LoVo (cell line): ENCODE data around the gene PCP2.
"Not testable (repeated sequence)": the region's sequence is repeated elsewhere in the genome, so short reads cannot be mapped to it uniquely, and the experiment has no call there.

Experiments
- DNase-seq: peaks from one replicate; pipeline ENCODE4 v3.0.0-alpha.2; 2016; ENCODE audit warnings: low spot score

Gene PCP2

DNA sequence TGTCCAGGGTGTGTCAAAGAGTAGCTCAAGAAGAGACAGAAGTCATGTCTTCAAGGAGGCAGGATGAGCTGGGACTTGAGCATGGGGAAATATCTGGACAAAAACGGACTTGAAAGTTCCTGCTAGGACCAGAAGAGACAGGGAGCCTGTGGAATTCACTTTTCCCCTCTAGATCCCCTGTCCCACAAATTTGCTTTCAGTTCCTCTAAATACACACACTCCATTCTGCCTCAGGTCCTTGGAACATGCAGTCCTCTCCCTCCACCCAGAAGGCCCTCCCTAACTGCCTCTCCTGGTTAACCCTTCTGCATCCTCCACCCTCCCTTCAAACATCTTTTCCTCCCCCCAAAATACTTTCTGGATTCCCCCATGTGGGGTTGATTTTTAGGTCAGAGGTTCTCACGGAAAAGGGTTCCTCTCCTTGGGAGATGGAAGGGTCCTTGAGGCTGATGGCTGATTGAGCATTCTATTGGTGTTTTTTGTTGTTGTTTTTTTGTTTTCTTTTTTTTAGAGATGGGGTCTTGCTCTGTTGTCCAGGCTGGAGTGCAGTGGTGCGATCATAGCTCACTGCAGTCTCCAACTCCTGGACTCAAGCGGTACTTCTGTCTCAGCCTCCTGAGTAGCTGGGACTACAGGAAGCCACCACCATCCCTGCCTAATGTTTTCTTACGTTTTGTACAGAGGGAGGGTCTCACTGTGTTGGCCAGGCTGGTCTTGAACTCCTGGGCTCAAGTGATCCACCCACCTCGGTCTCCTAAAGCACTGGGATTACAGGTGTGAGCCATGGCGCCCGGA lies 28.4 kb upstream of the PCP2 start:
- no peak for DNase-seq

DNA sequence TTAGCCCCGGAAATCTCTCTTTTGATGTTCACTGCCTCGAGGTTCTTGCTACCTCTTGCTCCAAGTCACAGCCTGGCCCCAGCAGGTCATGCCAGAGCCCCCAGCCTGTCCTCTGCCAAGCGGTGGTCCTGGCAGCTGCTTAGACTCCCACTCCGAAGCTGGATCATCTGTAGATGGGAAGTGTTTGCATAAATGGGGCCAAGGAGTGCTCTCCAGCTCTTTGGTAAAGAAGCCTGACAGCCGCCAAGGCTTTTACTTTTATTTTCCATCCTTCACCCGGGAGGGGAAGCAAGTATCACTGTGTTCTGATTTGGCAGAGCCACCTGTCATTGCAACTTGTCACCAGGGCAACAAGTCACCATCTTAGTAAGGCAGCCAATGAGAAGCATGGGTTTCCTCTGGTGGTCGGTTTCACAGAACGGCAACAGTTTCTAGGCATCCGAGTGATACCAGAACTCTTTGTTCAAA lies 24.7 kb upstream of the PCP2 start:
- no peak for DNase-seq

DNA sequence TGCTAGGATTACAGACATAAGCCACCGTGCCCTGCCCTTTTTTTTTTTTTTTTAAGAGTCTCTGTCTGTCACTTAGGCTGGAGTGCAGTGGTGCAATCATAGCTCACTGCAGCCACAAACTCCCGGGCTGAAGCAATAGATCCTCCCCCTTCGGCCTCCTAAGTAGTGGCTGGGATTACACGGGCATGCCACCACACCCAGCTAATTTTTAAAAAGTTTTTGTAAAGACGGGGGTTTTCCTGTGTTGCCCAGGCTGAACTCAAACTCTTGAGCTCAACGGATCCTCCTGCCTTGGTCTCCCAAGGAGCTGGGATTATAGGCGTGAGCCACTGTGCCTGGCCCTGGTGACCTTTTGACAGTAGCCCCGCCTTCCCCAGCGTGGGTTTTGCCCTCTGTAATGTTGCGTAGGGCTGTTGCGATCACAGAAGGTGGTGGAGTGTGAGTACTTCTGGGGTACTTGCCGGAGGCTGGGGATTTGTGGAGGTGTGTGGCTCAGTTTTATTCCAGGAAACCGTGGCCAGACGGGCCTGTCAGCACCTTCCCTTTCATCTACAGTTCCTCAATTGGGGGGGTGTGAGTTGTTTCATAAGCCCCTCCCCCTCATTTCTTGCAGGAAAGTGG lies 23.7 kb upstream of the PCP2 start:
- DNase-seq = no peak

DNA sequence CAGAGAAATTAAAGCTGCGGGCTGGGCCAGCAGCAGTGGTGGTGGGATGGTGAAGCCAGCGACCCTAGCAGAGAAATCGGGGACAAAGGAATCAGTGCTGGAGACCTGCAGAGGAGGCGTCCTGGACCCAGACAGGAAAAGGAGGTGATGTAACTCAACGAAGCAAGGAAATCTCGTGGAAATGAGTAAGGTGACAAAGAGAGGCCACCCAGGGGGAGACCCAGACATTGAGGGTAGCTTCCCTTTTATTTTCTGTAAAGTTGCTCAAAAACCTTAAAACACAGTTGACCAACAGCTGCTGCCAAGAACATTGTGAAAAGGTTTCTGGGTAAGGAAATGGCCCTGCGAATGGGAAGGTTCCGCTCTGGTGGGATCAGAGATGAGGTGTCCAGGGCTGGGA lies 22.1 kb upstream of the PCP2 start:
- DNase-seq = no peak

DNA sequence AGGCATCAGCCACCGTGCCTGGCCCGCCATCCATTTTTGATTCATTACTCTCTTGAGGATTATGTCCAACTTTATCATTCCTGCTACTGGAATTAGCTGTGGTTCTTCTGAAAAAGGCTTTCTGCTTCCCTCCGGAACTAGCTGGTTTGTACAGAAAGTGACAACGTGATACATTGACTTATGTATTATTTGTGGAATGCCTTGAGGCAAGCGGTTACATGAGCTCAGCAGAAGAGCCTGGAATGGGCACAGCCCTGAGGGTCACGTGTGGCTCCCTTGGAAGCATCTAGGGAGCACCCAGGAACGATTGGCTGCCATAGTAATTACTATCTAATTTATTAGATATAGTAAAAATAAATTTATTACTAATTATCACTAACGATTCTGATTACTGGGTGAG lies 20.9 kb upstream of the PCP2 start:
- no peak for DNase-seq

DNA sequence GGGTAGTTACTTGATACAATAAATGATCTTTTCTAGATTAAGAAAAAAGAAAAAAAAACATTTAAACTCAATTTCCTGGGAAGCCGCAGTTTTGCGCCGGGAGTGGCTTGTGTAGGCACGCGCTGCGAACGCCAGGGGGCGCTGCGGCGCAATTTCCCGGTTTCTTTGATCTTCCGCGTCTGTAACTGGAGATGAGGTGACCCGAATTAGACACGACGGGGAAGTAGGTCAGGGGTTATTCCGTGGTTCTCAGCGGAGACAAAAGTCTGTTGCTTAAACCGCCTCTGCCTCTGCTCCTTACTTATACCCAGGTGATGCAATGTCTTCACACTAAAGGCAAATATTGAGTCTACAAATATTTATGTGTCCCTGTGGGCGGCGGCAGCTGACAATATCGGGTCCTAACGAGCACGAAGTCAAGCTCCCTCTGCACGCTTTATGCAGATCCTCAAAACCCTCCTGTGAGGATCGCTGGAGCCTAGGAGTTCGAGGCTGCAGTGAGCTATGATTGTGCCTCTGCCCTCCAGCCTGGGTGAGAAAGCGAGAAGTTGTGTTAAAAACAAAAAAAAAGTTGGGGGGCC lies 18.6 kb upstream of the PCP2 start:
- peak; percentile 89 for DNase-seq

DNA sequence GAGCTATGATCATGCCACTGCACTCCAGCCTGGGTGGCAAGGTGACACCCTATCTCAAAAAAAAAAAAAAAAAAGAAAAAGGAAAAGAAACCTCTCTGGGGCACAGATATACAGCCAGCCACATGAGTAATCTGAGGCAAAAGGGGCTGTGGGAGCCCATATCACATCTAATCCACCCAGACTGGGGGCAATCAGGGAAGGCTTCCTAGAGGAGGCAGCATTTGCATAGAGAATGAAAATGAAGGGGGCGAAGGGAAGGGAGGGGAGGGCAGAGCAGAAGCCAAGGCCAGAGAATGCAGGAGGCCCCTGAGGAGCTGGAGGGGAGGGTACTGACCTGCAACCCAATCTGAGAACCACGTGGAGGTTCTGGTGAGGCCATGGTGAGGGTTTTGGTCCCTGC lies 16.6 kb upstream of the PCP2 start:
- DNase-seq = no peak

DNA sequence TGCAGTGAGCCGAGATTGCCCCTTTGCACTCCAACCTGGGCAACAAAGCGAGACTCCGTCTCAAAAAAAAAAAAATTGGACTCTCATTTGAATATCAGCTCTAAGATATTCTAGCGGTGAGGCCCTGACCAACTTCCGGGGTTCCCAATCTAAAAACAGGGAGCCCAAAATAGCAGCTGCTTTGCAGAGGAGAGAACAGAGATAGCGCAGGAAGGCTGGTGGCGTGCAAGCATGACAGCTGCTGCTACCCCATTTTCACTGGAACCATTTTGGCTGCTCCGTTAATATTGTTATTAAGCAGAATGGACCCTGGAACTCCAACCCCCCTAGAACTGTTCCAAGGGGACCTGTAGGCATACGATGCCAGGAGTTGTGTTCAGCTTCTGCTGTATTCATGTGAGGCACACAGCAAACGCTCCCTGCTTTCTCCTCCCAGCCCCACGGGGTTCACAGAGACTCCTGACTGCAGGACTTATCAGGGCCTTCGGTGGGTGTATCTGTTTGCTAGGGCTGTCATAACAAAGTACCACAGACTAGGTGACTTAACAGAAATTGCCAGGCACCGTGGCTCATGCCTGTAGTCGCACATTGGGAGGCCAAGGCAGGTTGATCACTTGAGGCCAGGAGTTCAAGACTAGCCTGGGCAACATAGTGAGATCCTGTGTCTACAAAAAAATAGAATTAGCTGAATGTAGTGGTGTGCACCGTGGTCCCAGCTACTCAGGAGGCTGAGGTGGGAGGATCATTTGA lies 14.9 kb upstream of the PCP2 start:
- DNase-seq = no peak

DNA sequence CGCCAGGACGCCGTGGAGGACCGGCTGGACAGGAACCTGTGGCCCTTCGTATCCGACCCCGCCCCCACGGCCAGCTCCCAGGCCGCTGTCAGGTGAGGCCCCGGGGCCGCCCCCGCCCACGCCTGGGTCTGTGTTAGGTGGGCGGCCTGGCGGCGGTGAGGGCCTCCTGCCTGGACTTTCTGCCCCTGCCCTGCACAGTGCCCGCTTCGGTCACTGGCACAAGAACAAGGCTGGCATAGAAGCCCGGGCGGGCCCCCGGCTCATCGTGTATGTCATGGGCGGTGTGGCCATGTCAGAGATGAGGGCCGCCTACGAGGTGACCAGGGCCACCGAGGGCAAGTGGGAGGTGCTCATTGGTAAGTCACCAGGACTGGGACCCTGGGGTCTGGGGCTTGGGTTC lies 13.6 kb upstream of the PCP2 start:
- DNase-seq = no peak

DNA sequence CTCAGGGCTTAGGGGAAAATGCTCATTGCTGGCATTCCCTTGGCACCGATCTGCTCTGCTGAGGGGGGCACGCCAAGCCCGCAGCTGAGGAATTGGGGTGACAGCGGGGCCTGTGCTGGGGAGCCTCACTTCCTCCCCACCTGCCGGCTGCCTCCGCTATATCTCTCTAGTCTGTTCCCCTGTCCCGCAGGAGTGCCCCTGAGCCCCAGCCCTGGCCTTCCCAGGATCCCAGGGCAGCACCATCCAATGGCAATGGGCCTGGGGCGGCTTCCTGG lies 12.8 kb upstream of the PCP2 start:
- no peak for DNase-seq

DNA sequence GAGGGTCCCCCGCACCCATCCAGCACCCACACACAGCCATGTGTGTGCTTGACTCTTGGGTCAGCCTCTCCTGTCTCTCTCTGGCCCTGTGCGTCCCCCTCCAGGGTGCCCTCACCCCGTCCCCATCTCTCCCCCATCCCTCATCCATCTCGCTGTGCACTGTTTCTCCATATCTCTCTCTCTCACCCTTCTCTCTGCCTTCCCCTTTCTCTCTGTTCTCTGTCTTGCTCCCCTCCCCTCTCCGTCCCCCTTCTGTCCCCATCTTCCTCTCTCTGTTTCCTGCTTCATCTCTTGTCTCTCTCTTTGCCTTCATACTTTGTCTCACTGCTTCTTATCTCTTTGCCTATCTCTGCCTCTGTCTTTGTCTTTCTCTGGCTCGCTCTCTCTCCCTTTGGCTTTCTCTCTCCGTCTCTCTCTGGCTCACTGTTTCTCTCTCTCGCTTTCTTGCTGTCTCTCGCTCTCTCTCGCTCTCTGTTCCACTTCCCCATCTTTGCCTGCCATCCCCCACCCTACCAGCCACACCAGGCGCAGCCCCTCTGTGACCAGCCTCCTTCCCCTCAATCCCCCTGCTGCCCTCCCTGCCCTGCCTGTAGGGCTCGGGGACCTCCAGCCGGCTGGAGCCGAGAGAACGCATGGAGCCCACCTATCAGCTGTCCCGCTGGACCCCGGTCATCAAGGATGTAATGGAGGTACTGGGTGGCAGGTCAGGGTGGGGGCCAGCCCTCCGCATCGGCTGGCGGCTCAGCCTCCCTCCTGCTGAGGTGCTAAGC lies 12.3 kb upstream of the PCP2 start:
- DNase-seq = no peak

DNA sequence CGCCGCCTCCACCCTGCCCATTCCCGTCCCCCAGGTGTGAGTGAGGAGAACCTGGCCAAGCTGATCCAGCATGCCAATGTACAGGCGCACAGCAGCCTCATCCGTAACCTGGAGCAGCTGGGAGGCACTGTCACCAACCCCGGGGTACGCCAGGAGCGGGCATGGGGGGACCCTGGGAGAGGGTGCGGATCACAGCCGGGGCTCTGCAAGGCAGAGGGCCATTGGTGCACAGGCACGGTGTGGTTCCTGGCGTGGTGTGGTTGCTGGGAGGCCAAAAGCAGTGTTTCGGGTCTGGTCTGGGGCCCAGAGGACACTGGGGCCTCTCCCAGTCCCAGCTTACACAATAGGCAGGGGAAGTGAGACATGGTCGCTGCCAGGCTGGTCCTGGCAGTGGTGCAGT lies 11.6 kb upstream of the PCP2 start:
- no peak for DNase-seq

DNA sequence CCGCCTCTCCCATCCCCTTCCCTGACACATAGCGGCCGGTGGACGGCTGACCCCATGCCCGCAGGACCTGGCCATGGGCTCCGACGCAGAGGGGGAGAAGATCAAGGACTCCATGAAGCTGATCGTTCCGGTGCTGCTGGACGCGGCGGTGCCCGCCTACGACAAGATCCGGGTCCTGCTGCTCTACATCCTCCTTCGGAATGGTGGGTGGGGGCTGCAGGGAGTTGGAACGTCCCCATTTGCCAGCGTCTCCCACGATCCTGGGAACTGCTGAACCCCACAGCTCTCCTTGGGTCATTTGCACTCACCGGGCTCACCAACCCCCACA lies 11.0 kb upstream of the PCP2 start:
- no peak for DNase-seq

DNA sequence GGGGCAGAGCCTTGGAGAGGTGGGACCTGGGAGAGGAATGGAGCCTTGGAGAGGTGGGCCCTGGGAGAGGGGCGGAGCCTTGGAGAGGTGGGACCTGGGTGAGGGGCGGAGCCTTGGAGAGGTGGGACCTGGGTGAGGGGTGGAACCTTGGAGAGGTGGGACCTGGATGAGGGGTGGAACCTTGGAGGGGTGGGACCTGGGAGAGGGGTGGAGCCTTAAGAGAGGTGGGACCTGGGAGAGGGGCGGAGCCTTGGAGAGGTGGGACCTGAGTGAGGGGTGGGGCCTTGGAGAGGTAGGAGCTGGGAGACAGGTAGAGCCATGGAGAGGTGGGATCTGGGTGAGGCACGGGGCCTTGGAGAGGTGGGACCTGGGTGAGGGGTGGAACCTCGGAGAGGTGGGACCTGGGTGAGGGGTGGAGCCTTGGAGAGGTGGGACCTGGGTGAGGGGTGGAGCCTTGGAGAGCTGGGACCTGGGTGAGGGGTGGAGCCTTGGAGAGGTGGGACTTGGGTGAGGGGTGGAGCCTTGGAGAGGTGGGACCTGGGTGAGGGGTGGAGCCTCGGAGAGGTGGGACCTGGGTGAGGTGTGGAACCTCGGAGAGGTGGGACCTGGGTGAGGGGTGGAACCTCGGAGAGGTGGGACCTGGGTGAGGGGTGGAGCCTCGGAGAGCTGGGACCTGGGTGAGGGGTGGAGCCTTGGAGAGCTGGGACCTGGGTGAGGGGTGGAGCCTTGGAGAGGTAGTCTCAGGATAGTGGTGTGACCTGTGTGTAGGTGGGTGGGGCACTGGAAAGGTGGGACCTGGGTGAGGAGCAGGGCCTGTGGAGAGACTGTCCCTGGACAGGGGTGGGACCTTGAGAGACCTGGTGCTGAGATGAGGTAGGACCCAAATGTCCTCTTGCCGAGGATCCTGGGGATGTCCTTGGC lies 10.4 kb upstream of the PCP2 start:
- not testable (repeated sequence) for DNase-seq

DNA sequence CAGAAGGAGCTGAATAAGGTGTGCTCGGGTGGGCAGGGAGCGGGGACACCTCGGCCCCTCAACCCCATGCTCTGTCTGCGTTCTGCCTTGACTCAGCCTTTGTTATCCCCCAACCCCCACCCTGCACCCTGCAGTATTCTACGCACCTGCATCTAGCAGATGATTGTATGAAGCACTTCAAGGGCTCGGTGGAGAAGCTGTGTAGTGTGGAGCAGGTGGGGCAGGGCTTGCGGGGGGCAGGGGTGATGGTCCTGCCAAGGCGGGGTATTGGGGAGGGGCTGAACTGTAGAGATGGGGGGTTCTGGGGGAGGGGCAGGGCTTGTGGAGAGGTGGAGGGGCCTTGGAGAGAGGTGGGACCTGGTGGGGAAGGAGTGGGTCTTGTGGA lies 9.5 kb upstream of the PCP2 start:
- DNase-seq = no peak

DNA sequence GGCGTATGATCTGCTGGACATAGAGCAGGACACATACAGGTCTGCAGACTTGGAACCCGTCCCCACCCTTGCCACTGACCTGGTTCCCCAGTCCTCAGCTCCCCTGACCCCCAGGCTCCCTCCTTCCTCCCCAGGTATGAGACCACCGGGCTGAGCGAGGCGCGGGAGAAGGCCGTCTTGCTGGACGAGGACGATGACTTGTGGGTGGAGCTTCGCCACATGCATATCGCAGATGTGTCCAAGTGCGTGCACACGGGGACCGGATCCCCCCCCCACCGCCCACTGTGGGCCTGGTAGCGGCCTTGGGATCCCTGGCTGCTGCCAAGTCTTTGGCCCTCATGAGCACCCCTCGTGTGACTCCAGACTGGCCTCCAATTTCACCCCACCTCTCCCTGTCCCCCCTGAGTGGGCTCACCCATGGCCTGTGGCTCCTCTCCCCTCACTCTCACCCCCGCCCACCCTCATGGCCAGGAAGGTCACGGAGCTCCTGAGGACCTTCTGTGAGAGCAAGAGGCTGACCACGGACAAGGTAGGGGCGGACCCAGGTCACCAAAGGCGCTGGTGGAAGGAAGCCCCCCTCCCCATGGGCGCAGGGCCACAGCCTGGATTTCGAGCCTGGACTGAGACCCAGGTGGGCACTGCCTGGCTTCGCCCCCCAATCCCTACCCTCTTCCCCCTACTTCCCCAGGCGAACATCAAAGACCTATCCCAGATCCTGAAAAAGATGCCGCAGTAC lies 8.9 kb upstream of the PCP2 start:
- DNase-seq = no peak

DNA sequence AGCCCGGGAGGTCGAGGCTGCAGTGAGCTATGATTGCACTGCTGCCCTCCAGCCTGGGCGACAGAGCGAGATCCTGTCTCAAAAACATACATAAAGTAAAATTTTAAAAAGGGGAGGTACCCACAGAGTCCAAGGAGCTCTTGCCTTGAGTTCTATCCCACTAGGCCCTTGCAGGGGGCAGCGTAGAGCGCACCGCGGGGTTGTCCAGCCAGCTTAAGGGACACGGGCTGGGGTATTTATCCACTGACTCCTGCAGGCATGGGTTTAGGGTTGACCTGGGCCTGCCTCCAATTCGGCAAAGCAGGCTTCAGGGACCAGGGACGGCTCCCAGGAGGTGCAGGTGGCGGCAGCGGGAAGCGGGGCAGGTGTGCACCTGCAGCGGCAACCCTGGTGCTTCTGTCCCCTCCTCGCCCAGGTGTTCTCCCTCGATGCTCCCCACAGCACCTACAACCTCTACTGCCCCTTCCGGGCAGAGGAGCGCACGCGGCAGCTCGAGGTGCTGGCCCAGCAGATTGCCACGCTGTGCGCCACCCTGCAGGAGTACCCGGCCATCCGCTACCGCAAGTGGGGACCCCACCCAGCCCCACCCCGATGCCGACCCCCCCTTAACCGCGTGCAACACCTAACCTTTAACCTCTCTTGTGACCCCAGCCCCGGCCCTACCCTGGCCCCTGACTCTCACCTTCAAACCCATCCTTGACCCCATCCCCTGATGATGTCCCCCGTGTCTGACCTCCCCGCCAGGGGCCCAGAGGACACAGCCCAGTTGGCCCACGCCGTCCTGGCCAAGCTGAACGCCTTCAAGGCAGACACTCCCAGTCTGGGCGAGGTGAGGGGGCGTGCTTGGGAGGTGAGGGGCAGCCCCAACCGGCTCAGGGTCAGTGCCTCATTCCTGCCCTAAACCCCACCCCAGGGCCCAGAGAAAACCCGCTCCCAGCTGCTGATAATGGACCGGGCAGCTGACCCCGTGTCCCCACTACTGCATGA lies 8.1 kb upstream of the PCP2 start:
- DNase-seq = no peak

DNA sequence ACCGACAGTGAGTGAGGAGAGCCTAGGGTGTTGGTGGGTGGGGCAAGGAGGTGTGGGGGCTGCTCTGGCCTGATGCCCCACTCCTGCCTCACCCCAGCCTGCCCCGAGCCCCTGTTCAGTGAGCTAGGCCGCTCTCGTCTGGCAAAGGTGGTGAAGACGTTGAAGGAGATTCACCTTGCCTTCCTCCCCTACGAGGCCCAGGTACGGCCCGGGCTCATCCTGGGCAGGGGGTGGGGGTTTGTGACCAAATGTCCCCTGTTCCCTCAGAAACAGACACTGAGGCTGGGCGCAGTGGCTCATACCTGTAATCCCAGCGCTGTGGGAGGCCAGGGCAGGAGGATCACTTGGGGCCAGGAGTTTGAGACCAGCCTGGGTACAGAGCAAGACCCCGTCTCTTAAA lies 7.3 kb upstream of the PCP2 start:
- no peak for DNase-seq

DNA sequence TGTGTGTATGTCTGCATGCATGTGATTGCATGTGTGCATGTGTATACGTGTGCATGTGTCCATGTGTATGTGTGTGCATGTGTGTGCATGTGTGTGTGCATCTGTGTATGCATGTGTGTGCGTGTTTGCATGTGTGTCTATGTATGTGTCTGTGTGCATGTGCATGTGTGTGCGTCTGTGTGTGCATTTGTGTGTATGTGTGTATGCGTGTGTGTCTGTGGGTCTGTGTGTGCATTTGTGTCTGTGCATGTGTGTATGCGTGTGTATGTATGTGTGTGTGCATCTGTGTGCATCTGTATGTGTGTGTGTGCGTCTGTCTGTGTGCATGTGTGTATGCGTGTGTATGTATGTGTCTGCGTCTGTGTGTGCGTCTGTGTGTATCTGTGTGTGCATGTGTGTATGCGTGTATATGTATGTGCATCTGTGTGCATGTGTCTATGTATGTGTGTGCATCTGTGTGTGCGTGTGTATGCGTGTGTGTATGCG lies 6.4 kb upstream of the PCP2 start:
- DNase-seq = no peak
